ENCODE data around the gene TPX2.

The TPX2 gene

GRCh38 chr20:31738729-31739549, at the start of gene TPX2:
TSS of gene TPX2 (plus strand) at chr20:31739290. CDS start at chr20:31757477, 18,187 bp downstream.
- peak; percentile 96 for DNase-seq

GRCh38 chr20:31690124-31690666, 48.9 kb upstream of the TPX2 start:
- DNase-seq: no peak

GRCh38 chr20:31691646-31692275, 47.3 kb upstream of the TPX2 start:
- DNase-seq: no peak

- no peak for DNase-seq
Measured at GRCh38 chr20:31693402-31693801, 45.7 kb upstream of the TPX2 start.

- DNase-seq: no peak
Measured at GRCh38 chr20:31693987-31694661, 45.0 kb upstream of the TPX2 start.

- no peak for DNase-seq
Measured at GRCh38 chr20:31694842-31695593, 44.1 kb upstream of the TPX2 start.

GRCh38 chr20:31695849-31696804, 43.0 kb upstream of the TPX2 start:
- no peak for DNase-seq

GRCh38 chr20:31698243-31698802, 40.8 kb upstream of the TPX2 start:
- DNase-seq: no peak

GRCh38 chr20:31698803-31699718, 40.0 kb upstream of the TPX2 start:
- DNase-seq: peak; percentile 82

- DNase-seq: no peak
Measured at GRCh38 chr20:31699801-31700728, 39.0 kb upstream of the TPX2 start.

- no peak for DNase-seq
Measured at GRCh38 chr20:31700747-31701146, 38.3 kb upstream of the TPX2 start.

- DNase-seq: no peak
Measured at GRCh38 chr20:31701591-31701990, 37.5 kb upstream of the TPX2 start.

- DNase-seq: no peak
Measured at GRCh38 chr20:31704225-31705119, 34.6 kb upstream of the TPX2 start.

- no peak for DNase-seq
Measured at GRCh38 chr20:31705191-31705590, 33.9 kb upstream of the TPX2 start.

GRCh38 chr20:31705598-31706597, 33.2 kb upstream of the TPX2 start:
- no peak for DNase-seq

- no peak for DNase-seq
Measured at GRCh38 chr20:31706607-31707257, 32.4 kb upstream of the TPX2 start.
